Suppressor macrophage treated with lipopolysaccharide for 4 hours (primary cell): ENCODE measurements around the gene KCNJ3.

Experiments
- DNase-seq: peaks from one replicate; pipeline ENCODE4 v3.0.0-alpha.2; 2020

Gene KCNJ3

DNA sequence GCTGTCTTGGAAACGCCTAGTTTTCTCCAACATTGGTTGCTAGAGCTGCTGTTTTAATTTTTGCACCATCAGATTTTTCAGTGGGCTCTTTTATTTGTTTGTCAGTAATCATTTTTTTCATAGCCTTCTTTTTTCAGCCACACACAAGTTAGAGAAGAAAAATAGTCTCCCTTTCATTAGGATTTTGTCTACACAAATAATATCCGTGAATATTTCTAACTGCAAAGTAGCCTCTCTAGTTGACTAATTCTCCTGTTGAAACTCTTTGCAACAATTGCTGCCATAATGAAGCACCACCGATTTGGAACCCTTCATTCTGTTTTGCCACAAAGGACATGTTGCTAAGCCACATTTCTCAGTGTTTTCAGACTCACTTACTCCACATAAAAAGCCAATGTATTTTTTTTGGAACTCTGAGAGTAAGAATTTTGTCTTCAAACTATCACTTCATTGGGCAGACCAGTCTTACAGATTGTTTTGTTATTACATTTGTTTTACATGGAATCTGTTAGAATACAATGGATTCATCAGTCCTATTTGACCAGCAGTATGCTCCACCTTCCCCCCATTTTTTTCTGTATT, 9.6 kb downstream of the KCNJ3 start:
- no peak for DNase-seq

DNA sequence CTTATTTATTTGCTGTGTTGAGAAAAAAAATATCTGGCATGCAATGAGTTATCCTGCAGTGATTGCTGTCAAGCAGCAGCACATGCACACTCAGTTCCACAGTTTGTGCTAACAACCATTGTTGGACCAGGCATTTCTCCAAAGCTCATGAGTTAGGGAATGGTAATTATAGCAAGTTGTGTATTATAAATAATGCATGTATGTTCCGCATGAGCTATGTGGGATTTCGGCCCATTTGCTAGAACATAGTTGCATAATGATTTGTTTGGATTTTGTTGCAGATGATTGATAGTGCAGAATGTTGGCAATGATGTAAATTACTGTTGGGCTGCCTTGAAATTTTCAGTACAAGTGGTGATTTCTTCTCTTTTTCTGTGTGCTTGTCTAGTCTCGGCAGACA, 10.7 kb downstream of the KCNJ3 start:
- no peak for DNase-seq

DNA sequence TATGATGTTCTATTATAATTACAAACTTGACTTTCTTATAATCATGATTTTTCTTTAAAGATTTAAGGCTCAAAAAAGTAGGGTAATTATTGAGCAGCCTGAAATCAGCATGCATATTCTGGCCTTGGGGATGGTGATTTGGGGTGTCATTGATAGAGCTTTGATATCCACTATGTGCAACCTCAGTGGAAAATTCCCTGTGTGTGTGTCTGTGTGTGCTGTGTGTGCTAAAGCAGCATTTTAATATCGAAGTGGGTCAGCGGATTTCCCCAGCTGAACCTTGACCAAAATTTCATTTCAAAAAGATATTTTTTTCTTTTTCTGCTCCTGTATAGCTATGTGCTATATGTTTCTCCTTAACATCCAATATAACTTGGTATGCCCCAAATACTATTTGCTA, 11.6 kb downstream of the KCNJ3 start:
- no peak for DNase-seq

- DNase-seq = no peak
Observed at GRCh38 chr2:154710685-154711084, 12.2 kb downstream of the KCNJ3 start.

DNA sequence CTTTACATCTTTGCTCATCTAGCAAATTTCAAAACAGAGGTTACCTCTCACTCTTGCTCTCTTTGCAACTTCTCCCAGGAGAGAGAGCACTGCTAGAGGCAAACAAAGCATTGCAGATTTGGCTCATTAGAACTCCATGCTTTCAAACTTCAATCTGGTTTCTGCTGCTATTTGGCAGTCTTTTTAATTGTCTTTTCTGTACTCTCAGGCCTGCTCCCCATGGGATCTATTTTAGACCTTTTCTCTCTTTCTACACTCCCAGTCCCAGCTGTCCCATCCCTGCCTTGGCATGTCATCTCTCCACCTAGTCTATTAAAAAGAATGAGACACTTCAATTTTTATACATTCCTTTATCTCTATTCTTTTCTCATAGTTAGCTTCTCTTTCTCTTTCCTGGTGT, 15.2 kb downstream of the KCNJ3 start:
- DNase-seq = no peak

- DNase-seq = no peak
Observed at GRCh38 chr2:154720651-154721050, 22.2 kb downstream of the KCNJ3 start.

DNA sequence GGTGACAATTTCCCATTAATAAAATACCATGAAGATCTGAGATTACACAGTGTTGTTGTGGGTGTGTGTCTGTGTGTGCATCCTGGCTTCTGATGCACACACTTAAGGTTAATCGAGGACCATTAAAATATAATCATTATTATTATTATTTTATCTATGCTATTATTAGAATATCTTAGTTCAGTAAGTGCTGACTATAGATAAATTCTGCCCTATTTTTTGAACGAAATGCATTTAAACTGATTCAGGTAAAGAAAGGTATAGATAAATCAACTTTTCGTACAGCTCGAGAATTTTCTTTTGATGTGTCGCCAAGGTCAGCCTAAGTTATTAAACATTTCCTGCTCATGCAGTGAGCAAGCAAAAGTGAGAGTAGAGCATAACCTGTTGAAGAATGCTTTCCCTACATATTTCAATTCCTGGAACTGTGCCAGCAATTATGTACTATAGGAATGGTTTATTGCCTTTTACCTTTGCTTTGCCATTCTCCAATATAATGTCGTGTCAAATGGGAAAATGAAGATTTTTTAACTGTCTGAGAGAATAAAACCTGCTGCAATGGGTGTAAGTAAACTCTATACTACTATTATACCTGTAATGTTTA, 25.8 kb downstream of the KCNJ3 start:
- DNase-seq = no peak

DNA sequence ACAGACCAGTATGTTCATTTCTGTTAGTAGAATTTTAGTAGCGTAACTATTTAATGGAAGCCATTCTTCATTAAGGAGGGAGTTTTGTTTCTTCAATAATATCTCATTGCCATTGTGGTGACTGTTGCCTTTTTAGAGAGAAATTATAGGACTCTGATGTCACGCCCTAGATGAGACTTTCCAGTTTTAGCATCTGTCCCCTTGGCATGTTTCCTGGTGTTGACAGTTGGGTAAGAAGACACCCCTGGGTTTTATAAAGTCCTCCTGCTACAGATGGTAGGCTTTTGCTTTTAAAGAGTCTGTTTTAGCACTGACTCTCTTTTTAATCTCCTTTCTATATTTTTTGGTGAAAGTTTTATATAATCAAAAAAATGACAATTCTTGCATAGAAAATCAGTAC, 41.9 kb downstream of the KCNJ3 start:
- DNase-seq = no peak

DNA sequence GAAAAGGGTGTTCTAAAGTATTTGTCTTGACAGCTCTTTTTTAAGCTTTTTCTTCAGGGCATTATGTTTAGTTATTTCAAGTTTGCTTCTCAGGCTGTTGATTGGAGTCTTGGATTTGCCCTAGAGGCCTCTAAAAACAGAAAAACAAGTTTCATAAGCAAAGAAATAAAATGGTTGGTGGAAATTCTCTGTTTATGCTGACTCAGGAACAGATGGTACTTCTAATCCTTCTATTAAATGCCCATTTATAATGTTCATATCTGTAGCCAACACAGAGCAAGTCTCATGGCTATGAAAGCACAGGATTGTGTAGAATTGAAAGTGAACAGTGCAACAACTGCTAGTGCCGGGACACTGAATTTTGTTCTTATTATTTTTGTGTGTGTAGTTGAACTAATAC, 60.4 kb downstream of the KCNJ3 start:
- DNase-seq = no peak

DNA sequence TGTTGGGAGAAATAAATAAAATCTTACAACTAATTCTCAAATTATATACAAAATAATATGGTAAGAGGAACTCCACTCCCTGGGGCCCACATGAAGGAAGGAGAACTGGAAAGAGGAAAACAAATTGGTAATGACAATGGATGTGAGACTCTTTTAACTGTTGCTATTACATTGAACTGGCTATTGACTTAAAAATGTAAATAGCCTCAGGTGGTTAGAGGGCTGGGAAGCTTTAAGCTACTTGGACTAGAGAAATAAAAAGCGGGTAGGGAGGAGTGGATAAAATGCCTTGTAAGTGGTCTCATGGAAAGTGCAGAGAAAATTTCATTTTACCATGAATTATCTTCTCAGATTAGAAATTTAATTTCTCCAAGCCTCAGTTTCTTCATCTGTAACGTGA, 64.1 kb downstream of the KCNJ3 start:
- no peak for DNase-seq

GRCh38 chr2:154771664-154772284, 73.3 kb downstream of the KCNJ3 start:
- no peak for DNase-seq

DNA sequence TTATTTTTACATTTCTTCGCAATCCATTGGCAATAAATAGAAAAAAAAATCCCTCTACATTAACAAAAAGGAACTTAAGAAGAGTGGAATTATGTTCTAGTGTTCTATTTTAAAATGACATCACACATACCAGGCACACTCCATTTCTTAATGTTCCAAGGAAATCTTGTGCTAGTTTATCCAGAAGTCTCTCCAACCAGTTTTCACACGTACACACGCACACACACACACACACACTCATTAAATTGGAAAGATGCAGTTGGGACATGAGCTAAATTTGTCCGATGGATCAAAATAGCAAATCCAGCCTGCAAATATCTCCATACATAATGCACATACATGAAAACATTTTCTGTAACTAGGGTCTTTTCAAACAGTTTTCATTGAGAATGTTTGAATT, 78.3 kb downstream of the KCNJ3 start:
- DNase-seq = no peak

- DNase-seq = no peak
Observed at GRCh38 chr2:154794406-154794805, 95.9 kb downstream of the KCNJ3 start.

GRCh38 chr2:154795651-154796050, 97.2 kb downstream of the KCNJ3 start:
- DNase-seq = no peak

- DNase-seq = no peak
Observed at GRCh38 chr2:154804451-154804850, 106.0 kb downstream of the KCNJ3 start.

DNA sequence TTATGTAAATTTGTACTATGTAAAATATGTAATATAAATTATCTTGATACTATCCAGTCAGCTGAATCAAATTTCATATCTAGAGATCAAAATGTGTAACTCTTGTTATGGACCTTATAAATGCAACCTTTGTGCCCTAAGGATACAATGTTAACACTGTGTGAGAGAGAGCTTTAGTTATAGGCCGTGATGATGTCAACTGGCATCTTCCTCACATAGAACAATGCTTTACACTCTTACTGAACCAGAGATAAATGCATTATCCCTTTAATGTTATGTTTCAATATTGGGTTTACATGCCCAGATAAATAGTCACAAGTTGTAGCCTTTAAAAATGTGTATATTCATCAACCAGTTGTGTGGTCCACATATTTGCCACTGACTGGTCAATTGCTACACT, 115.1 kb downstream of the KCNJ3 start:
- DNase-seq = no peak

DNA sequence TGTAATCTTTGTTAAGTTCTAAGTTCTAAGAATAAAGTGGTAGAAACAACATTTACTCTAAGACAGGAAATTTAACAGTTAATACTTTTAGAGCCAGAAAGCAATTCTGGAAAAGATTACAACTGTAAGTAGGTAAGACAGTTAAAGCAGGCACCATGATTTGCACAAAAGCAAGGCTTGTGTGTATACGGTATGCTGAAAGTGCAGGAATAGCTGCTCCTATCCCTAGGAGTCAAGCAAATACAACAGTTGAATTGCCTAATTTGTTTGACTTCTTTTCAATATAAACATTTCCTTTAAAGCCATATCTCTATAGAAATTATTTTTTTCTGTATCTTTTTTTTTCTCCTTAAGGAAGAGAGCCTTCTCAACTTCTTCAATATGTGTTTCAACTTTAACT, 116.4 kb downstream of the KCNJ3 start:
- DNase-seq = no peak

- no peak for DNase-seq
Observed at GRCh38 chr2:154825358-154825757, 126.9 kb downstream of the KCNJ3 start.

GRCh38 chr2:154826827-154827226, 128.3 kb downstream of the KCNJ3 start:
- DNase-seq = no peak

DNA sequence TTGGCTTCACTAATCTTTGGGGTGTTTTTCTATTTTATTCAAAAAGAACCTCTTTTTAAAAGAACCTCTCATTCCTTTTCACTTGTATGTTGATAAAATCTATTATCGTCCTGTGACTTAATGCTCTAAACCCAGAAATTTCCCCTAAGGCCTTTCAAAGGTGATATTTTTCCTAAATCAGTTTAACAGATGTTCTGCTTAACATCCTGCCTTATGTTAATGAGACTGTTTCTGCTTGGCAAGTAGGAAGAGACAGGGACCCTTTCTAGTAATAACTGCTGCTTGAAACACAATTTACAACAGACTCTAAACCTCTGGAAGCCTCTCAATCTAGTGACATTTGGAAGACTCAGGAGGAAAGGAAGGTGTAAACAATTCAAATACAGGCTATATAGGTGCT, 128.8 kb downstream of the KCNJ3 start:
- DNase-seq = no peak

DNA sequence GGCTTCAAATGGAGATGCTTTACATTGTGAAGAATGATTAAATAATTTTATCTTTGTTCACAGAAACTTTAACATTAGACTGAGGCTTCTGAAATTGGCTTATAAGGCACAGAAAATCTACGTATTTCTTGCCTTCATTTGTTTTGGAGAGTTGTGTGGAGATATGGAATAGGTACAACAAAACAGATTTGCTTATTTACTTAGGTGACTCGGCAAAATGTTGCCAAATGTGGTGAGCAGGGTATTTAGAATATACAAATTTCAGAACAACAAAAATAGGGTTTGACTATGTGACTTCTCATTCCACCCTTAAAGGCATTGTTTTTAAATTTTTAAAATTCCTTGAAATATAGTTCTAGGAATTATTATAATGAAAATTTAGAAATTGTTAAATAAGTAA, 134.2 kb downstream of the KCNJ3 start:
- DNase-seq = no peak

- no peak for DNase-seq
Observed at GRCh38 chr2:154836632-154837031, 138.1 kb downstream of the KCNJ3 start.

DNA sequence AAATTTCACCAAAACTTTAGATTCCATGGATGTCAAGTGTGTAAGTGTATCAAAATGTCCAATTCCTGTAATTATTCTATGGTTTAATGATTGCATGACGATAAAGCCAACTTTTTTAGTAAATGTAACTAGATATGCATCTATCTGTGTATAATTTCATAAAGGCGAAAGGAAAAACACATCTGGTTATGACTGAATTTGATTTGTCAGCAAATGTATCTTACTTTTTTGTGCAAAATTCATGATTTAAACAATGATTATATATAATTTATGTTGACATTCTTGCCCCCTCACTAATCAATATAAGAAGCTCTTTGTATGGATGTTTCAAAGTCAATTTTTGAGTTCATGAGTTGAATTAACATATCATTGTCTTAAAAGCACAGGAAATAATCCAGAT, 138.5 kb downstream of the KCNJ3 start:
- no peak for DNase-seq

DNA sequence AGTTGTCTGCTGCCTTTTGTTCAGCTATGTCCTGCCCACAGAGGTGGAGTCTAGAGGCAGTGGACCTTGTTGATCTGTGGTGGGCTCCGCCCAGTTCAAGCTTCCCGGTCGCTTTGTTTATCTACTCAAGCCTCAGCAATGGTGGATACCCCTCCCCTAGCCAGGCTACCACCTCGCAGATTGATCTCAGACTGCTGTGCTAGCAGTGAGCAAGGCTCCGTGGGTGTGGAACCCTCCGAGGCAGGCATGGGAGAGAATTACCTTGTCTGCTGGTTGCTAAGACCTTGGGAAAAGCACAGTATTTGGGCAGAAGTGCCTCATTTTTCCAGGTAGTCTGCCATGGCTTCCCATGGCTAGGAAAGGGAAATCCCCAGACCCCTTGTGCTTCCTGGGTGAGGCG, 146.0 kb downstream of the KCNJ3 start:
- no peak for DNase-seq

- DNase-seq = no peak
Observed at GRCh38 chr2:154846842-154847241, 148.3 kb downstream of the KCNJ3 start.
